Body of pancreas (tissue), 4 donors: Measurements from ENCODE around the gene RPTOR. TPM values are rescaled to one million over a fixed set of nuclear protein-coding genes. Genes with fewer than 3 reads are reported as not detected.

ENCODE experiments used
- ATAC-seq: fragments of 150-250 bp; one replicate; pipeline ENCODE4 v1.9.1; 2016
- DNase-seq, 4 donors: peaks; one replicate each; pipeline ENCODE4 v3.0.0-alpha.2; 2019
- H3K27ac ChIP-seq, 4 donors: fragments of 200-600 bp; sonication (generic); 1 replicate in 3 of 4; 2 replicates in 1 of 4; pipeline versions ENCODE4 v1.5.1 to v1.6.1; 2016 to 2019; ENCODE audit warnings: mild to moderate bottlenecking in 1 of 4, mixed read lengths in 1 of 4, moderate library complexity in 1 of 4
- H3K27me3 ChIP-seq, 2 donors: fragments of 200-600 bp; sonication (generic); one replicate each; pipeline ENCODE4 v1.6.0; 2016; ENCODE audit warnings: mild to moderate bottlenecking in 1 of 2
- H3K36me3 ChIP-seq, 2 donors: fragments of 200-600 bp; sonication (generic); replicated peaks in 1 of 2; 2 replicates each; pipeline ENCODE4 v1.5.1; 2016; ENCODE audit warnings: low read depth in 2 of 2; ENCODE audit not compliant: insufficient read depth in 1 of 2
- H3K4me1 ChIP-seq: fragments of 200-600 bp; sonication (generic); one replicate; pipeline ENCODE4 v1.6.0; 2016
- H3K4me3 ChIP-seq, 2 donors: fragments of 200-600 bp; sonication (generic); 1 replicate in 1 of 2; 2 replicates in 1 of 2; pipeline ENCODE4 v1.5.1; 2016 to 2019
- H3K9me3 ChIP-seq, 3 donors: fragments of 200-600 bp; sonication (generic); 1 replicate in 2 of 3; 2 replicates in 1 of 3; pipeline ENCODE4 v1.5.1; 2016
- CTCF ChIP-seq, 7 experiments: fragments of 450-650 bp in 4 of 7; fragments of 200-600 bp in 3 of 7; sonication (generic) in 3 of 7; IDR thresholded peaks; one replicate each; pipeline ENCODE4 v1.5.1; 2016 to 2019; ENCODE audit warnings: antibody characterized with exemption in 7 of 7
- POLR2A ChIP-seq, 3 donors: fragments of 450-650 bp; IDR thresholded peaks; one replicate each; pipeline ENCODE4 v1.6.1; 2016; ENCODE audit warnings: antibody characterized with exemption in 3 of 3, mild to moderate bottlenecking in 2 of 3
- WGBS, 2 donors: methylation state at CpG; one replicate each; pipeline ENCODE4 v1.1.5; 2017; 5-methylcytosine and 5-hydroxymethylcytosine counted together
- intact Hi-C: fragments of 100-400 bp; cut with DNase I; formaldehyde crosslinking; loops from one replicate; pipeline ENCODE4 v1.15.1; 2023
- total RNA-seq, 2 donors: library from RNA; depleted of rRNA; stranded (reverse); fragments of >200 nt; gene quantifications; one replicate each; pipeline ENCODE4 v1.1.0, GENCODE V29; 2016

Gene RPTOR
- total RNA-seq, 2 donors from 2014 or later: 22.3 to 34.3 TPM

DNA sequence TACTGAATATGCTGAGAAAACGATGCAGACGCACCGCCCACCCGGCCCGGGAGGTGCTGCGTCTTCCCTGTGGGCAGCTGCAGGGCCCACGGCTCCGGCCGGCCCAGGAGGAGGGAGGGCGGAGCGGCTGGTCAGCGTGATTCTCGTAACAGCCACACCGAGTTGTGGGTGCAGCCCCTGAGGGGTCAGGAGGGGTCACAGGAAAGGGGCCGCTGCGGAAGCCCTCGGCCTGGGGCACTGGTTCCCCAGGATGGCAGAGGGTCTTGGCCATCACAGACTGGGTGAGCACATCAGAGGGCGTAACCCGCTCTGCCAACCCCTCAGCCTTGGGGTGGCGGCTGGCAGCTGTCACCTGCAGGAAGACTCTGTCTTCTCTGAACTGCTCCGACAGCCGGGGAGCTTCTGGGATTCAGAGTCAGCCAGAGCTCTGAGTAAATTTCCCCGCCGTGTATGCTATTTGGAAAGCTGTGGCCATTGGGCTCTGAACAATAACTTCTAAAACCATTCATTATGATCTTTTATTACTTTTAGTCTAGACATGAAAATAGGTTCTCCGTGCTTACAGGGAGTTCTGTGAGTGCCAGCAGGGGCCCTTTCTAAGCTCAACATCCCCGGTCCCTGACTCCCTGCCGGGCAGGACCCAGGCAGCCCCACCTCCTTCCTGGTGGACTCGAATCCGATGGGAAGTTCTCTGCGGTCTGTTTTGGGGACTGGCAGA lies 359.6 kb downstream of the RPTOR start:
- Histone ChIP-seq H3K4me3 (no peak overlapping the region), H3K36me3 (no peaks in the 10 kb centered on the region), H3K27me3 (no peaks in the 10 kb centered on the region), H3K9me3 (no peaks in the 10 kb centered on the region), H3K4me1 (no peaks in the 10 kb centered on the region), H3K27ac (no peak overlapping the region)
- ATAC-seq (no peak), DNase-seq (no peak)
- WGBS, 2 donors: 91% methylated on average over 28 to 29 of the region's 30 CpGs
- intact Hi-C loops: no loop called here
- no peak for TF ChIP-seq POLR2A (IDR thresholded peaks at IDR 0.05)
- TF ChIP-seq CTCF (IDR thresholded peaks at IDR 0.05): no peak

DNA sequence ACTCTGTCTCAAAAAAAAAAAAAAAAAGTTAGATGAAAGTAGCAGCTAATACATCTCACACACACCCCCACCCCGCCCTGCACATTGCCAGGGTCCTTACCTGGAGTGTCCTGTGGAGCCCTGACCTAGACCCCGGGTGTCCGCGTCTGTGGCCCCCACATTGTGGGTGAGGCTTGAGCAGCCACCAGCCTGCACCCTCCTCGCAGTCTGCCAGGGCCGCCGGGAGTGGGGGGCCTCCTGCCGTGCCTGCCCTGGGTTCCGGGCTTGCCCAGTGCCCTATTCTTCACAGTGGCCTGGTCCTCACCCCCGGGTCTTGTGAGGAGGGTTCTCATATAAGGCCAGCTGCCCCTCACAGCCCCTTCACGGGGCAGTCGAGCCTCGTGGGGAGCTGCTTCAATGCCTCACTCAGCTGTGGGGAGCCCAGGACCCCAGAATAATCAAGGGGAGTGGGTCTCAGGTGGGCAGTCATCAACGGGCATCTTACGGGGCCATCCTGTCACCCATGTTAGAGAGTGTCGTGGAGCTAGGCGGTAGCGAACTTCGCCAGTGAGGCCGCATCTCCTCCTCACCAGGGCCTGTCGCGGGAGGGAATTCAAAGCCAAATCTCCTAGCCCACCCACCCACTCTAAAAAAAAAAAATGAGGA lies 361.1 kb downstream of the RPTOR start:
- Histone ChIP-seq H3K27me3 (no peaks in the 10 kb centered on the region), H3K4me3 (no peak overlapping the region), H3K27ac (no peak overlapping the region), H3K9me3 (no peaks in the 10 kb centered on the region), H3K4me1 (no peaks in the 10 kb centered on the region), H3K36me3 (peaks cover 0 to 1% of the 10 kb centered on the region in 2 donors)
- TF ChIP-seq CTCF (IDR thresholded peaks at IDR 0.05) (no peak), POLR2A (IDR thresholded peaks at IDR 0.05) (no peak)
- intact Hi-C loops: no loop called here
- no peak for ATAC-seq
- 90 to 92% methylated on average over 16 to 22 of the region's 22 CpGs for WGBS, 2 donors
- no peak for DNase-seq

DNA sequence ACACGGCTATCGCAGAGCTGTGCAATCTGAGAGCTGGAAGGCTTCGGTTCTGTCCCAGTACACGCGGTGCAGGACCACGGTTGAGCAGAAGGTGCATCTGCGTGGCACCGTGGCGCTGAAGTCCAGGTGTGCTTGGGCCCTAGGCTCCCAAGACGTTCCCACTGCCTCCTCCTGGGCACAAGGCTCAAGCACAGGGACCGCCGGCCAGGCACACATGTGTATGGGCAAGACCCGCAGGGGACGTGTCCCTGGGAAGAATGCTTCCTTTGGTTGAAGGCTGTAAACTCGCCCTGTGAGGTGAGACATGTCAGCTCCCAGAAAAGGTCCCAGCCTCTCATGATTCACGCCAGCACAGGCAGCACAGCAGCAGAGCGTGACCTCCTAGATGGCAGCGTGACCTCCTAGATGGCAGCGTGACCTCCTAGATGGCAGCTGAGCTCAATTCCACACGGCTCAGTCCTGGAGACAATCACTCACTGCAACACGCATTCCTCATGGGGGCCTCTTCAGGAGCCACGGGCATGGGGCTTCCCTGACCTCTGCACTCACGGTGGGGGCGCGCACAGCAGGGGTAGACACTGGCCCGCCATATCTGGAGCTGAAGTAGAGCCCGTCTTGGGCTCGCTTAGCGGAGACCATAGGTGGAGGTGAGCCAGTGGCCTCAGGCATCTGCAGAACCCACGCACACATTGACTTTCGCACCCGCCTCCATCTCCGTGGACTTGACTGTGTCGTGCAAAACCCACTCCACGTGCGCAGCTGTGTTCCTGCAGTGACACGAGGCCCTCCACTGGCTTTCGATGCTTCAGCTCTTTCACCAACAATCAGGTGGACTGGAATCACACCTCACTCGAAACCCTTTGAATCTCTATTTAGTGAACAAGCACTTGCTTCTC lies 362.0 kb downstream of the RPTOR start:
- Histone ChIP-seq H3K9me3 (no peaks in the 10 kb centered on the region), H3K36me3 (peaks cover 0 to 1% of the 10 kb centered on the region in 2 donors), H3K27me3 (no peaks in the 10 kb centered on the region), H3K4me1 (no peaks in the 10 kb centered on the region), H3K4me3 (no peak overlapping the region), H3K27ac (no peak overlapping the region)
- no peak for TF ChIP-seq CTCF (IDR thresholded peaks at IDR 0.05)
- no peak for TF ChIP-seq POLR2A (IDR thresholded peaks at IDR 0.05)
- intact Hi-C loops: no loop called here
- ATAC-seq (no peak), DNase-seq (no peak)
- WGBS, 2 donors: 92 to 93% methylated on average over 20 to 37 of the region's 39 CpGs

DNA sequence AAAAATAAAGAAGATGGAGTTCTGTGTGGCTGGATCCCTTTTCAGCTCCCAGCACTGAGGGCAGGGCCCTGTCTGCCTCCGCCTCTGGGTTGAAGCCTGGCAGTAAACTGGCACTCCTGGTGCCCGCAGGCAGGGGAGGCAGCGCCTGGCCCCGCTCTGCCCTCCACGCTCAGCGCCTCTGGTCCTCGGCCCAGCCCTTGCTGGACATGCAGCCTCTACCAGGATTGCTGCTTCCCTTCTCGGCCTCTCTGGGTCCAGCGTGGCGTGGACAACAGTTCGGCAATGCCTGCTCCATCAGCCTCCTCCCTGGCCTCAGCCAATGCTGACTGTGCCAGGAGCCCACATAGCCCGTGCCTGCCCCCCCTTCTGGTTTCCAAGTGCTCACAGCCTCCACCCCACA lies 362.6 kb downstream of the RPTOR start:
- TF ChIP-seq CTCF (IDR thresholded peaks at IDR 0.05) (no peak), POLR2A (IDR thresholded peaks at IDR 0.05) (no peak)
- no peaks in the 10 kb centered on the region for H3K27me3 ChIP-seq
- H3K27ac ChIP-seq: no peak overlapping the region
- ATAC-seq (no peak), DNase-seq (no peak)
- H3K4me3 ChIP-seq: no peak overlapping the region
- H3K9me3 ChIP-seq: no peaks in the 10 kb centered on the region
- H3K36me3 ChIP-seq: peaks cover 0 to 1% of the 10 kb centered on the region in 2 donors
- no peaks in the 10 kb centered on the region for H3K4me1 ChIP-seq
- intact Hi-C loops: no loop called here
- 94% methylated on average over 9 to 12 of the region's 12 CpGs for WGBS, 2 donors
